Cerebellar nuclear complex (tissue), 1 donor: Measurements from ENCODE around the gene GIMAP5.

ENCODE experiments used
- DNase-seq, 2 experiments: peaks; one replicate each; lab custom pipeline; 2025; lab: John Stamatoyannopoulos, UW

Gene GIMAP5

DNA sequence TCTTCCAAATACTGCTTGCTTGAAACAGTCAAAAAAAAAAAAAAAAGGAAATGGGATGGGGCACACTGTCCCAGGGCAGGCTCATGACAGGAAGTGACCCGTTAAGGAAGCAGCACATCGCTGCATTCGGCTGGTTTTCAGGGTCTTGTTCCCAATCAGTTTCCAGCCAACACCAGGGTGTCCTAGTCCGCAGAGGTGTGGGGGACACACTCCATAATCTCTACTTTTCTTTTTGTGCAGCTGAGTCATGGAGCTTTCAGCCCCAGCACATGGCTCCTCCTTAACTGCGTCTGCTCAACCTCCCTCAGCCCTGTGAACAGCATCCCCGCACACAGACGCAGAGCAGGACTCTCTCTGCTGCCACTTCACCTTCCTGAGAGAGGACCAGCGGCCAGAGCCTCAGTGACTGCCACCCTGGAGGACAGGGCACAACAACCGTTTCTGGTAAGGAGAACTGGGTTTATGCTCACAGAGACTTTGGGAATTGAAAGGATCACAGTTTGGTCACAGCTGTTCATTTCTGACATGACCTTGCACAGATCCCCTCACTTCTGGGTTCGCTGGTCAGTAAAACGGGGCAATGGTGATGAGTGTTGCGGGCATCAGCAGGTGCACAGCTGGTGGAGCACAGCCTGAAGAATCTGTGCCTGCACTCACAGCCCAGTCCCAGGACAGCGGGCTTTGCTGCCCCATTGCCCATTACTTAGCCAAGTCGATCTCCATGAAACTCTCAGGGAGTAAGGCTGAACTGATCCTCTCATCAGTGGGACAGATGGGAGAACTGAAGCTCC, at the start of gene GIMAP5:
GIMAP5 (plus strand) TSS at position 154 of the 791 bp plus-strand sequence. CDS start 3,467 bp downstream, outside the sequence.
- DNase-seq = no peak

DNA sequence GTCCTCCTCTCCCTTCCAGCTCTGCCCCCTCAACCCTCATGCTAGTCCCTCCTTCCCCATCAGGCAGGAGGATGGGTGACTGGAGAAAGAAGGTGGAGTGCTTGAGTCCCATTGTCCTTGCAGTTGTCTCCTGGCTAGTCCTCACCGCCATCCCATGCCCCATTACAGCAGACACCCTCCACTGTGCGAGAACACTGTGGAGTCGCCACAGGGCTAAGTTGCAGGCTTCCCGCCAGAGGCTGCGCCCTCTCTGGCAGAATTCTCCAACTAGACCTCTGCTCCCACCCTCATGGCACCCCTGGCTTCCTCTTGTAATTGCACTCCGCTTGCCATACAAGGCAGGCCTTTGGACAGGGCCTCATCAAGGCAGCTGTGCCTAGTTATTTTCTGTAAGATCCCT, 48.6 kb upstream of the GIMAP5 start:
- no peak for DNase-seq

DNA sequence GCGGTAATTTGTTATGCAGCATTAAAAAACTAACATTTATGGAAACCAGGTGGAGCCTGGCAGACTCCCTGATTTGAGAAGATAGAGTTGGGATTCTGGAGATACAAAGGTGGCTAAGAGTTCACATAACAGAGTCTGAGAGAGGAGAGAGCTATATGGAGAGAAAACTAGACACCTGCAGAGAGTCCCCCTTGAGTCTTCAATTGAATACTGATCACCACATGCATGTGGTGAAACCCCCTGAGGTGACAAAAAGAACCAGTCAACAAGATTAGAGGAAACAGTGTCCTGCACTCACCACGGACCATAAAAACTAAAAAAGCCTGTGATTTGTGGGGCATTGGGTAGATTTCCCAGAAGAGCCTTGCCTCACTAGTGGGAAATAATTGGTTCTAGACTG, 41.6 kb upstream of the GIMAP5 start:
- DNase-seq = no peak

DNA sequence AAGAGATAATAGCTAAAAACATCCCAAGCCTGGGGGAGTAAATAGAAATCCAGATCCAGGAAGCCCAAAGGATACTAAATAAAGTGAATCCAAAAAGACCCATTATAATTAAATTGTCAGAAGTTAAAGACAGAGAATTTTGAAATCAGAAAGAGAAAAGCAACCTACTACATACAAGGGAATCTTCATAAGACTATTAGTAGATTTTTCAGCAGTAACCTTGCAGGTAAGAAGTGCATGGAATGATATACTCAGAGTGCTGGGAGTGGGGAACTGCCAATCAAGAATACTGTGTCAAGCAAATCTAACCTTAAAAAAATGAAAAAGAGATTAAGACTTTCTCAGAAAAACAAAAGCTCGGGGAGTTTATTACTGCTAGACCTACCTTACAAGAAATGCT, 34.0 kb upstream of the GIMAP5 start:
- no peak for DNase-seq

DNA sequence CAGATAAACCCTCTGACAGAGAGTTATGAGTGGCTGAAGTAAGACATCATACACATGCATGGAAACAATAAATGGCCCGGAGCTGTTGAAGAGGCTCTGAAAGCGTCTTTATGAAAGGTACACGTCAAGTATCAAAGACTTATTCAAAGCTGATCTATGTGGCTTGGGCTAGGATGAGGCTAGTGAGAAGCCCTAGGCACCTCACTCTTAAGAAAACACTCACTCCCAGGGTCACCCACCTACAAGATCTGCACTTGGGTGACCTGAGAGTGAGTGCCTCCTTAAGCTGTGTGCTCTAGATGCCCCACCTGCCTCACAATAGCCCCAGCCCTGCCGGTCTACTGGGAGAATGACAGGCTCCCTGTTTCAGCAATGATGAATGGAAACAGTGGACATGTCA, 21.9 kb upstream of the GIMAP5 start:
- no peak for DNase-seq

DNA sequence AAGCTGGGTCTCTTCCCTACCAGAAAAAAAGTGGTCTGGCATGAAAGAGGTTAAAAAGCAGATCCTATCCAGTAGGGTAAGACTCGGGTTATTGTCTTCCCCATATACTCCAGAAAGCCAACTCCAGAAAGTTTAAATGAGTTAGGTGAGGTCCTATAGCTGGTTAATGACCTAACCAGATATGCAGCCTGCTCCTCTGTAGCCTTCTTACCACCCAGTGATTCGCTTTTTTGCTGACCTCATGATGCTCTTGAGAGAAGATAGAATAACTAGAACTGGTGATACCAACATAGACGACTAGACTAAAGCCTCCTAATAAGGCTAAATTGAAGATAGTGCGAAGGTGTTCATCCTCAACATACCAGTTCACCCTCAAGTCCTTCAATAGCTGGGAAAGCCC, 21.5 kb upstream of the GIMAP5 start:
- DNase-seq = no peak

DNA sequence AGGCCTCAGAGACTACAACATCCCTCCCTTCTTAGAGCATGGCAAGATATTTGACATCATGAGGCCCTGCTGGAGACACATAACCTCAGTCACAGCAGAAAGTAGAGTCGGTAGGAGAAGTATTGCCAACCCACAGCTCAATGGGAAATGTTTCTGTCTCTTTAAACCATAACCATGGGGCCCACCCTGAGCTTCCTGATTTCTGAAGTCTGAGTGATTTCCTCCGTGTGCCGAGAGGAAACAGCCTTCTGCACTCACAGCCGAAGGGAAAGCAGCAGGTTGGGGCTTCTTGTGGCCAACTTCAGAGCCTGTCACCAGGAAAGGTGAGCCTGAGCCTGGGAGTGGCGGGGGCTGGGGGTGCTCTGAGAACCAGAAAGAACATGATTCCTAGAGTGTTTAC, 20.9 kb upstream of the GIMAP5 start, which contains the start of gene GIMAP1:
GIMAP1 (plus strand) TSS at position 246 of the 400 bp plus-strand sequence. CDS start 2,435 bp downstream, outside the sequence.
- DNase-seq = no peak

DNA sequence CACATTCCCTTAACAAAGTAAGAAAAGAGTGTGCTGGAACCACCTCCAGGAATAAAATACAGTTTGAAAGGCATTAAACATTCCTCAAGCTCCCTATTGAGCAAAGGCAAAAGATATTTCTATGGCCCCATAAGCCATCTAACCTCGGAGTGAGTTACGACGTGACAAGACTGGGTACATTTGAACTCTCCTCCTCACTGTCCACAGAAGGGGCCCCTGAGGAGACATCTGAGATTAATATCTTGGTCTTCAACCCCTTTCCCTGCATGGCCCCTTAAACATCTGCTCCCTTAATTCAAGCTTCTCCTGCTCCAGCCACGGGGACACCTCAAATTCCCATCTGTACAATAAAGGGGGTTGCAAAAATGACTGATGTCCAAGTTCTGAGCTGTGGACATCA, 20.3 kb upstream of the GIMAP5 start:
- no peak for DNase-seq

DNA sequence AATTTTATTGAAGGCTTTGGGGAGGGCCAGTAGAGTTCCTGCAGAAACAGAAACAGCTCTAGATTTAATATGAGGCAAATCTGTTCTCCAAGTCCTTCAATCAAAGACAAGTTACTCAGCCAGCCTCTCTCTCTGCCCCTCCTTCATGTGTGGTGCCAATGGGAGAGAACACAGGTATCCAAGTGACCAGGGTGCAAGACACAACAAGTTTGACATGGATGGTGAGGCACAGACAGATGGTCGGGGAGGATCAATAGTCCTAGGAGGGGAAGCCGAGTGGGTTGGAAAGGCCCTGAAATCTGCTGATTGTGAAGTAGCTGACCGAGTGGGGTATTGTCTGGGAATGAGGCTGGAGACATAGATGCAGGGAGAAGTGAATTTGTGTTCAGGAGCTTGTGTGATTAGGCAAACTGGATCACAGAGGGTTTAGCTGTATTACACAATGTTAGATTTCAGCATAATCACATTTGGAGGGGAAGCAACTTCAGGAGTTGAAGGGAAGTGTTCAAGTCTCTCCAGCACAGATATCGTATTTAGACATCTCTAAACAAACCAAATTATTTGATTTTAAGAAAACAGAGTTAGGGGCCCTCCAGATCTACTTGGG, 19.3 kb upstream of the GIMAP5 start:
- DNase-seq = no peak

DNA sequence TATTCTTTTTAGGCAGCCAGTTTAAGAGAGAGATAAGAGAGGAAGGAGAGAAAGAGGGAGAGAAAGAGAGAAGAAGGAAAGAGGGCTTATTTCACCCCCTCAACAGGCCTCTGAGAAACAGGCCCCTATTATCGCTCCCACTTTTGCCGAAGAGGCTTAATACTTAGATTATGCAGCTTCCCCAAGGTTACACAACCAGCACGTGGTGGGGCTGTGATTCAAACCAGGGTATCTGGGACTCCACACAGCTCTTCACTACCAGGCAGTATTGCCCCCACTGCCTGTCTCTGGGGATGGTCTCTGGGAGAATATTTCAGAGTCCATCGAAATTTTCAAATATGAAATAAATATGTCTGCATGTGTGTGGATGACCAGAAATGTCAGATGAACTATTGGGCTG, 17.8 kb upstream of the GIMAP5 start:
- DNase-seq = no peak

DNA sequence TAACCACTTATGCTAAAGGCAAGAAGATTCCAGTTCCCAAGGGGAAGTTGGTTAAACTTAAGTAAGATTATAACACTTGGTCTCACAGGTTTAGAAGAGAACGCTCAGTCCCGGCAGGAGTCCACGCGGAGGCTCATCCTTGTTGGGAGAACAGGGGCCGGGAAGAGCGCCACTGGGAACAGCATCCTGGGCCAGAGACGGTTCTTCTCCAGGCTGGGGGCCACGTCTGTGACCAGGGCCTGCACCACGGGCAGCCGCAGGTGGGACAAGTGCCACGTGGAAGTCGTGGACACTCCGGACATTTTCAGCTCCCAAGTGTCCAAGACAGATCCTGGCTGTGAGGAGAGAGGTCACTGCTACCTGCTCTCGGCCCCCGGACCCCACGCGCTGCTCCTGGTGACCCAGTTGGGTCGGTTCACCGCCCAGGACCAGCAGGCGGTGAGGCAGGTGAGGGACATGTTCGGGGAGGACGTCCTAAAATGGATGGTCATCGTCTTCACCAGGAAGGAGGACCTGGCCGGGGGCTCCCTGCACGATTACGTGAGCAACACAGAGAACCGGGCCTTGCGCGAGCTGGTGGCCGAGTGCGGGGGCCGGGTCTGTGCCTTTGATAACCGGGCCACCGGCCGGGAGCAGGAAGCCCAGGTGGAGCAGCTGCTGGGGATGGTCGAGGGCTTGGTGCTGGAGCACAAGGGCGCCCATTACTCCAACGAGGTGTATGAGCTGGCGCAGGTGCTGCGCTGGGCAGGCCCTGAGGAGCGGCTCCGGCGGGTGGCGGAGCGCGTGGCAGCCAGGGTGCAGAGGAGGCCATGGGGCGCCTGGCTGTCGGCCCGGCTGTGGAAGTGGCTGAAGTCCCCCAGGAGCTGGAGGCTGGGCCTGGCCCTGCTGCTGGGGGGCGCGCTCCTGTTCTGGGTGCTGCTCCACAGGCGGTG, 17.0 kb upstream of the GIMAP5 start:
- DNase-seq = no peak

DNA sequence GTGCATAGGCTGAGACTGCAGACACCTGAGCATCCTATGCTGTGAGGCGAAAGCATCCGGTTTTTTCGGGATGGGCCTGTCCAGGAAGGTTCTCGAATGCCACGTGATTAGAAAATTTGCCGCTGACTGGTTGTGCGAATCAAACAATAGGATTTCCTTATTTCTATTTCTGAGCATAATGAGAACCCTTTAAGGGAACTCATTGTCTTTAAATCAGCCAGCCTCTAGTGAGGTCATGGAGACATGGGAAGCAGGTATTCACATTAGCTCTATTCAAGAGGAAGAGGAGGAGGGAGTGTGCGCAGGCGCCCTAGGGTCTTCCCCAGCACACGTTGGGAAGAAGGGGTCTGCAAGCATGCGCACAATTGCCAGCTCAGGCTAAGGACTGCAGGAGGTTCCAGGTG, 15.2 kb upstream of the GIMAP5 start:
- DNase-seq = no peak

DNA sequence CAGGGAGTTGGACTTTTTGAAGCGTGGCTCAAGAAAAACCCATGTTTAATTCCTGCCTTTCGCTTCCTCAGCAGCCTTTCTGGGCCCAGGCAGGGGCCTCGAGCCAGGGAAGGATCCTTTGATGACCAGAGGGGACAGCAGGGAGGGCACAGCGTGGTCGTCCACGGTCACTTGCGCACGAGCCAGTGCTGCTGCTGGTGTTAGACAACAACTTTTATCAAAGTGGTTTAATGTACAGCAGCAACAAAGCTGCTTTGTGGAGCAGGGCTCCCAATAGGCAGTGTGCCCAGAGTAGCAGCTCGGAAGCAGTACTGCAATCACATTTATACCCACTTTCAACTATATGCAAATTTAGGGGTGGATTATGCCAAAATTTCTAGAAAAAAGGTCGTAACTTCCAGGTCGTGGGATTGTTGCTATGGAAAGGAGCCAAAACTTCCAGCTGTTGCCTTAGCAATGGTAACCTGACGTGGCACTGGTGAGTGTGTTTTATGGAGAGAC, 14.7 kb upstream of the GIMAP5 start:
- no peak for DNase-seq

DNA sequence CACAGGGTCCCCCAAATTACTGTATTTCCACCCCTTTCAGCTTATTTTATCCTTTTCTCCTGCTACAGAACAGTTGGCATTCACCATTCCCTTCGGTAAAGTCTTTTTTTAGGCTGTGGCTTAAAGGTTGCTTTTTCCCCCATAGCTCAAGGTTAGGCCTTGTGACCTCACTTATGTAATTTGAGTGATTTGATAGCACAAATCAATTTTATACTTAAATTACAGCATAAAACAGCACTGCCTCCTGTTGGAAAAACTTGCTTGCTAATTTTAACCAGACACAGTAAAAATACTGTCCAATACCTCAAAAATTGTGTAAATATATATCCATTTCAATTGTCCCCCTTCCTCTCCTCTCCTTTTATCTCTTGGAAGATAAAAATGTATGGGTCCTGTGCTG, 13.8 kb upstream of the GIMAP5 start:
- no peak for DNase-seq

DNA sequence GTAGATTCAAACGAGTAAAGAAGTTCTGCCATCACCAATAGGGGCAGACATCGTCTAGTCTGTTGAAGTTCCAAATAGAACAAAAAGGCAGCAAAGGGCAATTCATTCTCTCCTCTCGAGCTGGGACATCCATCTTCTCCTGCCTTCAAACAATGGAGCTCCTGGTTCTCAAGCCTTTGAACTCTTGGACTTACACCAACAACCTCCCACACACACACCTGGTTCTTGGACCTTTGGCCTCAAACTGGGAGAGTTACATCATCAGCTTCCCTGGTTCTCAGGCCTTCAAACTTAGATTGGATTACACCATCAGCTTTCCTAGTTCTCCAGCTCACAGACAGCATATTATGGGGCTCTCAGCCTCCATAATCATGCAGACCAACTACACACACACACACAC, 9.8 kb upstream of the GIMAP5 start:
- DNase-seq = no peak

DNA sequence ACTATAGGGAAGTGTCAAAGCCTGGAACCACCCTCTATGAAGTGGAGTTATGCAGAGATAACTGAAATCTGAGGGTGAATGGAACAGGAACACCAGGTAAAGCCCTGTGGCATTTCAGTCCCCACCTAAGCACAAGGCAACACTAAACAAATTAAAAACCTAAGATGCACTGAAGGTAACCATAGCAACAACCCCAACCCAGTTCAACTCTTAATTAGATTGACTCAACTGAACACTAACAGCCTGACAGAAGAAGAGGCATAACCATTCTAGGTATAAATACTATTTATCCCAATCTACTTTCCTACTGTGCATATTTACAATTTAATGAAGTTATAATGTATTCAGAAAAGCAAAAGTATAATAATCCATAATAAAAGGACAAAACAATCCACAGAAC, 9.2 kb upstream of the GIMAP5 start:
- no peak for DNase-seq

DNA sequence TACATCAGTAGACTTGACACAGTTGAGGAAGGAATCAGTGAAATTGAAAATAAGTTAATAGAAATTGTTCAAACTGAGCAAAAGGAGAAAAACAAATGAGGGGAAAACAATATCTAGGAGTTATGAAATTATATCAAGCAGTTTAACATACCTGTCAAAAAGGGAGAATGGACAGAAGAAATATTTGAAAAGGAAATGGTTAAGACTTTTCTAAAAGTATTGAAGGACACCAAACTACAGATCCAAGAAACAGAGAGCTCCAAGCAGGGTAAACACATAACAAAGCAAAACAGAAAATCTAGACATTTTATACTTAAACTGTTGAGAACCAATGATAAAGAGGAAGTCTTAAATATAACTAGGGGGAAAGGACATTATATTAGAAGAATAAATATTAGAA, 8.6 kb upstream of the GIMAP5 start:
- DNase-seq = no peak

DNA sequence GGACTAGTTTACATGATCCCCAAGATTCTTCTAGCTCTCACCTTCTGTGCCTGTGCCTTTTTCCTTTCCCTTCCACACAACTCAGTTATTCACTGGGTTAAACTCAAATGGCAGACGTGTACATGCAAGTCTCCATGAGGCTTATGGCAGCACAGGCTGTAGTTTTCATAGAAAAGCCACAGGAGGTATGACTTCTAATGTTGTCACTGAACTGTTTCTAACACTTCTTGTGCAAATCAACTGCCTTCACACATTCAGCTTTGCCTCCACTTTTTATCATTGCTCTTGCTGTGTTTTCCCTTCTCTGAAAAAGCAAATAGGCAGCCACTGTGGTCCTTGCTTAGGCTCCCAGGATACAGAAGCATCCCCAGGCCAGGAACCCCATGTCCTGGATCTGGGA, 5.3 kb upstream of the GIMAP5 start:
- no peak for DNase-seq

DNA sequence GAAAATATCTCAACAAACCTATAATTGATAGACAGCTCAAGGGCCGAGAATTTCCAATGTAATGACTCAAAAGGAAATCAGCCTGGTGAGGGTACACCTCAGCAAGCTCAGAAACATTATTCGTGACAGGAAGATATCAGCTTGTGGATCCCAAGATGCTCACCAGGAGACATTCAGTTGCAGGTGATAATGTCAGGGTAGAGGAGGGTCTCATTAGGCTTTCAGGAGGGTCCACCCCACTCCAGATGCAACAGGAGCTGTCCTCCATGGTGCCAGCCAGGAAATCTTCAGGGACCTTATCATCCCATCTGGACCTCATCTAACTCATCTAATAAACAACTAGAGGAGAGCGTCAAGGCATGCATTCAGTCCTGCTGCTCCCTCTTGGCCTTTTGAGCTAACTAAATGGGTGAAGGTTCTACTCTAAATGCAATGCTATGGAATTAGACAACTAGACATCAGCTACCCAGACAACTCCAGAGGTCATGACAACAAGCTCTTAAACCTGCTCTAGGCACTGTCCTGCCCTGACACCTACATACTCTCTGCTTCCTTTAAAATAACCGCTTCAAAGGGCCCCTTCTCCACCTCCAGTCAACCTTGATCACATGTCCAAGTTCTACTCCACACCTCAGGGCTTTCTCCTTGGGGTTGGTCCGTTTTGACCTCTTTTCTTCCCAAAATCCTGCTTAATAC, 4.3 kb upstream of the GIMAP5 start:
- no peak for DNase-seq

DNA sequence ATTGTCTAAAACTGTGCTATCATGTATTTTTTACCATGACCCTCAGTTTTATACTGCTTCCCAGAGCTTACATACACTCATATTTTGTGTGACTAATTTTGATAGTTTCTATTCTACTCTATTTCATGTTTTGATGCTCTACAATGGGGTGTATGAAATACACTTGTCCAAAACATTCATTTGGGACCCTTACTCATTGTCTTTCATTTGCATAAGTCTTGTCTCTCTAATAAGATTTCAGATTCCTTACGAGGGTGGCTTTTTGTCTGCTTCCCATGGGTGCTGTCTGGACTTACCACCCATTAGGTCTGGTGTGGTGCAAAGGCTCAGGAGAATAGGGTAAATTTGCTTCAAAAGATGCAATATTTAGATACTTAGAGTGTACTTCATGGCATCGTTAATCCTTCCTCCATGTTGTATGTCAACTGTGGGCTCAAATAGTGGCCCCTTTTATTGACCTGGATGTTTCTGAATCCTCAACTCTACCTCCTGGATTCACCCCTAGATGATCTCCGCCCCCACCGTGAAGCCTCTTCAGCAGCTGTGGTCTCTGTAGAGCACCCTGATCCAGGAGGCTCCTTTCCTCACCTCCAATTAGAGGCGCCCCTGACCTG, 3.6 kb upstream of the GIMAP5 start:
- no peak for DNase-seq

DNA sequence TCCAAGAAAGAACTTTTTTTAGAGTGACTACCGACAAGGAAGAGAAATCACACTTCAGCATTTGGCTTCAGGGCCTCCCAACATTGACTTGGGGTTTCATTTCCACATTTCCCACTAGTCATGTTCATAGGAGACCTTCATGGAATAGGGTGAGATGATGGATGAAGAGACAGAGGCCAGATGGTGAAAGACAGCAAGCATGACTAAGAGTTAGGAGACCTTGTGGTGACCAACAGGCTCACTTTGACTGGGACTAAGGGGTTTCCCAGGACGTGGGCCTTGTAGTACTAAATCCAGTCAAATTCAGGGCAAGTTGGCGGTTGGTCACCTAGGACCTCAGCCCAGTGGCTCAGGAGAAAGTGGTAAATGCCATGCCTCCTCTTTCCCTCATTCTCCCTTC, 3.0 kb upstream of the GIMAP5 start:
- DNase-seq = no peak
